Lung (tissue), 12 donors: ENCODE measurements around the gene PAGR1. TPM values are rescaled to one million over a fixed set of nuclear protein-coding genes. Genes with fewer than 3 reads are reported as not detected.

Experiments
- ATAC-seq: fragments of 200-7000 bp; cut with Tn5 transposase; one replicate; pipeline ENCODE4 v1.9.1; 2020; ENCODE audit warnings: moderate number of reproducible peaks; ENCODE audit not compliant: insufficient read depth, low FRiP score
- DNase-seq, 3 donors: peaks; one replicate each; pipeline ENCODE4 v3.0.0-alpha.2; 2013 to 2017
- H3K27ac ChIP-seq, 2 donors: one replicate each; pipeline ENCODE4 v1.5.1; 2013; ENCODE audit warnings: mild to moderate bottlenecking in 2 of 2, moderate library complexity in 2 of 2, control low read depth in 1 of 2, inconsistent platforms in 1 of 2, low read depth in 1 of 2, low read length in 1 of 2
- H3K27me3 ChIP-seq, 3 donors: one replicate each; pipeline ENCODE4 v1.5.1; 2013; ENCODE audit warnings: low read length in 2 of 3; ENCODE audit not compliant: control insufficient read depth in 3 of 3, insufficient read depth in 3 of 3
- H3K36me3 ChIP-seq, 4 donors: one replicate each; pipeline ENCODE4 v1.5.1; 2013; ENCODE audit warnings: low read length in 4 of 4, mild to moderate bottlenecking in 1 of 4, moderate library complexity in 1 of 4; ENCODE audit not compliant: control insufficient read depth in 4 of 4, insufficient read depth in 4 of 4
- H3K4me1 ChIP-seq, 5 donors: one replicate each; pipeline ENCODE4 v1.5.1; 2013; ENCODE audit warnings: low read length in 5 of 5, mild to moderate bottlenecking in 2 of 5, moderate library complexity in 1 of 5; ENCODE audit not compliant: control insufficient read depth in 5 of 5, insufficient read depth in 5 of 5
- H3K4me3 ChIP-seq: one replicate; pipeline ENCODE4 v1.5.1; 2013; ENCODE audit warnings: mild to moderate bottlenecking, control low read depth, moderate library complexity
- H3K9ac ChIP-seq, 2 donors: one replicate each; pipeline ENCODE4 v1.5.1; 2013; ENCODE audit warnings: low read length in 2 of 2, control low read depth in 1 of 2; ENCODE audit not compliant: insufficient read depth in 1 of 2
- H3K9me3 ChIP-seq, 4 donors: one replicate each; pipeline ENCODE4 v1.5.1; 2013; ENCODE audit warnings: low read length in 3 of 4, mild to moderate bottlenecking in 1 of 4, moderate library complexity in 1 of 4; ENCODE audit not compliant: control insufficient read depth in 4 of 4, insufficient read depth in 3 of 4
- WGBS, 2 donors: extraction: QIAGEN DNeasy Blood & Tissue Kit; methylation state at CpG; one replicate each; pipeline ENCODE4 v1.1.7; 2013; 5-methylcytosine and 5-hydroxymethylcytosine counted together
- polyA plus RNA-seq, 2 donors: library from polyadenylated mRNA; stranded (reverse); fragments of 200-250 nt; gene quantifications; one replicate each; pipeline ENCODE4 v1.2.1, GENCODE V29; 2013
- total RNA-seq, 2 donors: library from RNA; depleted of rRNA in 1 of 2; stranded (reverse); fragments of >200 nt in 1 of 2; gene quantifications; one replicate each; pipeline ENCODE4 v1.2.1, GENCODE V29; 2014 to 2021
- TF ChIP-seq, protein P1 (sequence below): IDR thresholded peaks from 2 replicates; pipeline ENCODE4 v1.5.1; 2012; ENCODE audit warnings: mild to moderate bottlenecking; ENCODE audit errors: control extremely low read depth, extremely low read depth
- donor health status: control.
- donor health status: control.
- donor health status: Bipolar disorder and iron deficiency.
- donor health status: healthy.
- donor health status: DM: yes; HTN: yes; CAD: no.

Gene PAGR1
- total and polyA plus RNA-seq, 4 donors = 18.4 to 43.2 (median 26.5) TPM

DNA sequence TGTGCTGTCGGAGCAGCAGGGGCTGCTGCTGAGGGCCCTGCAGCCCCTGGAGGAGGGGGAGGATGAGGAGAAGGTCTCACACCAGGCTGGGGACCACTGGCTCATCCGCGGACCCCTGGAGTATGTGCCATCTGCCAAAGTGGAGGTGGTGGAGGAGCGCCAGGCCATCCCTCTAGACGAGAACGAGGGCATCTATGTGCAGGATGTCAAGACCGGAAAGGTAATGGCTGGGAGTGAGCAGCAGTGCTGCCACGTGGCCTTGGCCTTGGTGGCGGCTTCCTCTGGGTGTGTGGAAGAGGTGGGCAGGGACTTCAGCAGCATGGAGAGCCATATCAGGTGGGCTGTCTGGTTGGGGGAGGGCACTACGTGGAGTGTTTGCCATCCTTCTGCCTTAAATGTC is 24.3 kb downstream of the PAGR1 start:
- H3K27ac ChIP-seq = no peak overlapping the region
- peaks cover 0 to 2% (median 0%) of the 10 kb centered on the region in 3 donors for H3K27me3 ChIP-seq
- H3K4me3 ChIP-seq = no peak overlapping the region
- no peak overlapping the region for H3K9ac ChIP-seq
- TF ChIP-seq, protein P1, sequence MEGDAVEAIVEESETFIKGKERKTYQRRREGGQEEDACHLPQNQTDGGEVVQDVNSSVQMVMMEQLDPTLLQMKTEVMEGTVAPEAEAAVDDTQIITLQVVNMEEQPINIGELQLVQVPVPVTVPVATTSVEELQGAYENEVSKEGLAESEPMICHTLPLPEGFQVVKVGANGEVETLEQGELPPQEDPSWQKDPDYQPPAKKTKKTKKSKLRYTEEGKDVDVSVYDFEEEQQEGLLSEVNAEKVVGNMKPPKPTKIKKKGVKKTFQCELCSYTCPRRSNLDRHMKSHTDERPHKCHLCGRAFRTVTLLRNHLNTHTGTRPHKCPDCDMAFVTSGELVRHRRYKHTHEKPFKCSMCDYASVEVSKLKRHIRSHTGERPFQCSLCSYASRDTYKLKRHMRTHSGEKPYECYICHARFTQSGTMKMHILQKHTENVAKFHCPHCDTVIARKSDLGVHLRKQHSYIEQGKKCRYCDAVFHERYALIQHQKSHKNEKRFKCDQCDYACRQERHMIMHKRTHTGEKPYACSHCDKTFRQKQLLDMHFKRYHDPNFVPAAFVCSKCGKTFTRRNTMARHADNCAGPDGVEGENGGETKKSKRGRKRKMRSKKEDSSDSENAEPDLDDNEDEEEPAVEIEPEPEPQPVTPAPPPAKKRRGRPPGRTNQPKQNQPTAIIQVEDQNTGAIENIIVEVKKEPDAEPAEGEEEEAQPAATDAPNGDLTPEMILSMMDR = no peak
- peaks cover 0 to 3% (median 0%) of the 10 kb centered on the region in 5 donors for H3K4me1 ChIP-seq
- 87 to 88% methylated on average over 10 of the region's 10 CpGs for WGBS, 2 donors
- no peak for ATAC-seq
- H3K9me3 ChIP-seq = no peaks in the 10 kb centered on the region
- peaks cover 0 to 75% (median 2%) of the 10 kb centered on the region in 4 donors for H3K36me3 ChIP-seq
- DNase-seq = no peak

DNA sequence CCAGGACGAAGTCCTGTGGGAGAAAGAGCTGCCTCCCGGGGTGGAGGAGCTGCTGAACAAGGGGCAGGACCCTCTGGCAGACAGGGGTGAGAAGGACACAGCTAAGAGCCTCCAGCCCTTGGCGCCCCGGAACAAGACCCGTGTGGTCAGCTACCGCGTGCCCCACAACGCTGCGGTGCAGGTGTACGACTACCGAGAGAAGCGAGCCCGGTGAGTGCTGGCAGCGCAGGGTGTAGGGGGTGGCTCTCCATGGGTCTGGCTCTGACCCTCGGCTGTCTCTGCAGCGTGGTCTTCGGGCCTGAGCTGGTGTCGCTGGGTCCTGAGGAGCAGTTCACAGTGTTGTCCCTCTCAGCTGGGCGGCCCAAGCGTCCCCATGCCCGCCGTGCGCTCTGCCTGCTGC is 25.7 kb downstream of the PAGR1 start:
- ATAC-seq (no peak), DNase-seq (no peak)
- H3K4me3 ChIP-seq = no peak overlapping the region
- 92 to 95% methylated on average over 23 of the region's 23 CpGs for WGBS, 2 donors
- no peak overlapping the region for H3K9ac ChIP-seq
- no peak overlapping the region for H3K27ac ChIP-seq
- peaks cover 0 to 2% (median 0%) of the 10 kb centered on the region in 3 donors for H3K27me3 ChIP-seq
- peaks cover 0 to 77% (median 3%) of the 10 kb centered on the region in 4 donors for H3K36me3 ChIP-seq
- no peaks in the 10 kb centered on the region for H3K9me3 ChIP-seq
- TF ChIP-seq, protein P1 = no peak
- H3K4me1 ChIP-seq = peaks cover 0 to 12% (median 0%) of the 10 kb centered on the region in 5 donors

DNA sequence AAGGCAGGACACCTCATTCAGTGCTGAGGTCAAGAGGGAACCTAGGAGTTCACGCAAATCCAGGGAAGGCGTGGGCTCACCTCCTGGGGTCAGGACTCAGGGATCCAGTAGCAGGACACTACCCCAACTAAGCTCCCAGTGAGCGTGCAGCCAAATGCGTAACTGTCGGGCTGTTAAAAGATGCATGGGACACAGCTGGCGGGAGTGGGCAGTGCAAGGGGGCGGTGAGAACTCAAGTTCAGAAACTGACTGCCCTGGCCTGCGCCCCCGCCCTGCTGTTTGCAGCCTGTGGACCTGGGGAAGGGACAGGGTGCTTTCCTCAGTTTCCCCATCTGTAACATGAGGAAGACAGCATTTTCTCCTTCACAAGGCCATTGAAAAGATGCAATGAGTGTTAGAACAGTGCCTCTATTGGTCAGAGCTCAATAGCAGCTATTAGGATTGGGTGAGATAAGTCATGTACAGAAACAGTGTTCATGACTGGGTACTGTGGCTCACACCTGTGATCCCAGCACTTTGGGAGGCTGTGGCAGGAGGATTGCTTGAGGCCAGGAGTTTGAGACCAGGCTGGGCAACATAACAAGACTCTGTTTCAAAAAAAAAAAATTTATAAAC is 26.9 kb downstream of the PAGR1 start:
- DNase-seq = no peak
- Histone ChIP-seq H3K27ac (no peak overlapping the region), H3K27me3 (peaks cover 0 to under 1% (median 0%) of the 10 kb centered on the region in 3 donors), H3K9ac (no peak overlapping the region), H3K9me3 (no peaks in the 10 kb centered on the region), H3K4me1 (peaks cover 0 to 12% (median 0%) of the 10 kb centered on the region in 5 donors), H3K4me3 (no peak overlapping the region), H3K36me3 (peaks cover 0 to 79% (median 6%) of the 10 kb centered on the region in 4 donors)
- TF ChIP-seq, protein P1 = no peak
- 95 to 97% methylated on average over 9 of the region's 9 CpGs for WGBS, 2 donors
- ATAC-seq = no peak
